GM18511 (cell line): ENCODE results near the gene POLN.

Experiments used
- ATAC-seq: cut with Tn5 transposase; IDR thresholded peaks from one replicate; pipeline ENCODE4 v1.9.1; 2021; ENCODE audit warnings: mild to moderate bottlenecking, moderate library complexity; ENCODE audit not compliant: unreplicated experiment

The POLN gene

DNA sequence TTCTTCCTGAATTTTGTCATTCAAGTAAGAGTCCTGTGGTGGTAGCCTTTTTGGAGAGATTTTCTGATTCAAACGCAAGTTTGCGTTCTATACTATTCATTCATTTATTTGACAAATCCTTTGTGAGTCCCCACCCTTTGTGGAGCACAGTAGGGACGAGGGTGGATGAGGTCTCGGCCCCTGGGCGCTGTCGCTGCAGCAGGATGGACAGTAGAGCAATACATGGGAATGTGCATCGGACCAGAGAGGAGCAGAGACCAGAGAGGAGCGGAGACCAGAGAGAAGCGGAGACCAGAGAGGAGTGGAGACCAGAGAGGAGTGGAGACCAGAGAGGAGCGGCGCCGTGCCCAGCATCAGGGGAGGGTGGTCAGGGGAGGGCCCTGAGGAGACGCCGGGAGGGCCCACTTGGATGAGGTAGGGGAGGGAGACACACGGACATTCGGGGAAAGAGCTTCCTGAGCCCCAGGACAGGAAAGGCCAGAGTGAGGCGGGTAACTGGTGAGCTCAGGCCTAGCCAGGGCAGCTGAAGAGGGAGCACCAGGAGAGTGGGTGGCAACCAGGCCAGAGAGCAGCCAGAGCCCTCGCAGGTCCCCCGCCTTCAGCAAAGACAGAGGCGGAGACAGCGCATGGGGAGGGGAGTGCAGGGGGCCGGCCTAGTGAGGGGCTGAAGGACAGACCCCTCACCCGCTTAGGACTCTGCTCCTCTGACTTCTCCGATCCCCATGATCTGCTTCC, 115.4 kb downstream of the POLN start:
- ATAC-seq = no peak

- ATAC-seq = no peak
Measured at GRCh38 chr4:2125831-2126230, 116.1 kb downstream of the POLN start.

DNA sequence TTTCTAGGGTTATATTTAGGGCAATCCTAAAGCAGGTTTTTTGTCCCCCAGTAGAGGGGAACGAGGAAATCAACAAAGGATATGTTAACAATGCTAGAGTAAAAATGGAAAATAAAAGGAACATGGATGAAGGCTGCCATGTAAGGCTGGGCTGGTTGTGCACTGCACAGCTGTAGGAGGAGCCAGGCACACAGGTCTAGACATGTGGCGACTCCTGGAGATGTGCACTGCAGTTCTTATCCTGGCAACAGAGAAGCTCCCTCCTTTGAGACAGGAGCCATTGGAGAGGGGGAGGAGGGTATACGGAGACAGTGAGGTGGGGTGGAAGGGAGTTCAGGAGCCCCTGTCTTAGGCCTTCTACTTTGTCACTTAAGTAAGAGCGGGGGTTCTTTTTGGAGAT, 116.9 kb downstream of the POLN start:
- no peak for ATAC-seq

DNA sequence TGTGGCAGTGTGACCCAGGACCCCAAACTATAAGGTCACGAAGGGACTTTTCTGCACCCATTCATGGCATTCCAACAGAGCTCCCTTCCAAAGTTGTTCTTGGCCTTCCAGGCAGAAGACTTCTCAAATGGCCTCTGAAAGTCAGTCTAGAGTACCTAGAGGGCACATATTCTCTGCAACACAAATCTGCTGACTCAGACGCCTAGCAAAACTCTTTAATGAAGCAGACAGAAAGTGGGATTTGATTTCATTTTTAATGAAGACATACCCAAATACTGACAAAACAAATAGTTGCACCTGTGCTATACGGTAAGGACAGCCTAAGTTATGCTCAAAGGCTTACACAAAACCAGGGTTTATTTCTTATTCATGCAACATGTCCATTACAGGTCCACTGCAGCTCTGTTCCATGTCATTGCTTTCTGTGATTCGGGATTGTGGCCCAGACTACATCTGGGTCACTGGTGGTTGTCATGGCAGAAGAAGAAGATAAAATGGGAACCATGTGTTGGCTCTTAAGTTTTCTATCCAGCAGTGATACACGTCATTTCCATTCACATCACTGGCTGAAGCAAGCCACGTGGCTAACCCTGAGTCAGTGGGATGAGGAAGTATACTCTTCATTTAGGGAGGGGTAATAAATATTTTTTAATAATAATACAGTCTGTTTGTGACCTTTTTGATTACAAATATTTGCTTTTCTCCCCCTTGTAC, 125.1 kb downstream of the POLN start:
- no peak for ATAC-seq

- ATAC-seq = no peak
Measured at GRCh38 chr4:2105559-2105958, 136.4 kb downstream of the POLN start.

DNA sequence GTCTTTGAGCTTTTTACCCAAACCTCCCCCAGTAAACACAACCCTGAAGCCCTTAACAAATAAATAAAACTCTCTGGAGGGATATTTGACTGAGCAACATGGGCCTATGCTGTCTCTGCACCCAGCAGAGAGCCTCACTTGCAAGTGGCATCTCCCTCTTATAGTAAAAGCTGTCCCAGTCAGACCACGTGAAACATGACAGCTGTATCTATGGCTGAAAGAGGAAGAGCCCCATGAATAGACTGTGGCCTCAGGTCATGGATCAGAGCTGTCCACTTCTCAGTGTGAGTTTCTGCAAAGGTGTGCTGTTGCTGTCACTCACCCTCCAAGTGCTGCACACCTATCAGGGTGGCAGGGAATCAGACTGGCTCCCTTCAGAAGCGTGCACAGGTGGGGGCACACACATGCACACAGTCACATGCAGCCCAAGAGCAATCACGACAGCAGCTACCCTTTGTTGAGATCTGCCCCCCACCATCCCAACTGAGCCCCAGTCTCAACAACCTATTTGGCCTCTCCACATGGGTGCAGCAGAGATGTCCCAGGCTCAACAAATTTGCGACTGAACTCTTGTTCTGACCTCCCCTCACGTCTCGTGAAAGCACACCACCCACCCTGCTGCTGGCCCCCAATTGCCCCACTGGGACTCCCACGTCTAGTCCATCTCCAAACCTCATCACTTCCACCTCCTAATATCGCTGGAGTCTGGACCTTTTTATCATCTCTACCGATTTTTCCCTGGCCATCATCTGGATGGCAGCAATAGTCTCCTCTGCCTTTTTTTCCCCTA, 137.2 kb downstream of the POLN start:
- ATAC-seq = no peak

DNA sequence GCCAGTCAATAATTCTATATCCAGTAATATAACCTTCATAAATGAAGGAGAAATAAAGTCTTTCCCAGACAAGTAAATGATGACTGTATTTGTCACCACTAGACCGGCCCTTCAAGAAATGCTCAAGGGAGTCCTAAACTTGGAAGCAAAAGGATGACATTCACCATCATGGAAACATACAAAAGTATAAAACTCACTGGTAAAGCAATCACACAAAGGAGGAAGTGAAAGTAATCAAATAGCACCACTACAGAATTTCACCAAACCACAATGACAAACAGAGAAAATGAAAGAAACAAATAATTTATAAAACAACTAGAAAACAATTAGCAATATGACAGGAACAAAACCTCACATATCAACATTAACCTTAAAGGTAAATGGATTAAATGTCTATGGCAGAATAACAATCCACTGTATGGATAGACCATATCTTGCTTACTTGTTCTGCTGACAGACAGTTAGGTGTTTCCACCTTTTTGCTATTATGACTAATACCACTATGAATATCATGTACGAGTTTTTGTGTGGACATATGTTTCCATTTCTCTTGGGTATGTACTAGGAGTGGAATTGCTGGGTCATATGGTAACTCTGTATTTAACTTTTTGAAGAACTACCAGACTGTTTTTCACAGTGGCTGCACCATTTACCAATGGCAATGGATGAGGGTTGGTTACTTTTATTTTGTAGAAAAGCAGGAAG, 137.9 kb downstream of the POLN start:
- ATAC-seq = no peak

- no peak for ATAC-seq
Measured at GRCh38 chr4:2103127-2103842, 138.6 kb downstream of the POLN start.

DNA sequence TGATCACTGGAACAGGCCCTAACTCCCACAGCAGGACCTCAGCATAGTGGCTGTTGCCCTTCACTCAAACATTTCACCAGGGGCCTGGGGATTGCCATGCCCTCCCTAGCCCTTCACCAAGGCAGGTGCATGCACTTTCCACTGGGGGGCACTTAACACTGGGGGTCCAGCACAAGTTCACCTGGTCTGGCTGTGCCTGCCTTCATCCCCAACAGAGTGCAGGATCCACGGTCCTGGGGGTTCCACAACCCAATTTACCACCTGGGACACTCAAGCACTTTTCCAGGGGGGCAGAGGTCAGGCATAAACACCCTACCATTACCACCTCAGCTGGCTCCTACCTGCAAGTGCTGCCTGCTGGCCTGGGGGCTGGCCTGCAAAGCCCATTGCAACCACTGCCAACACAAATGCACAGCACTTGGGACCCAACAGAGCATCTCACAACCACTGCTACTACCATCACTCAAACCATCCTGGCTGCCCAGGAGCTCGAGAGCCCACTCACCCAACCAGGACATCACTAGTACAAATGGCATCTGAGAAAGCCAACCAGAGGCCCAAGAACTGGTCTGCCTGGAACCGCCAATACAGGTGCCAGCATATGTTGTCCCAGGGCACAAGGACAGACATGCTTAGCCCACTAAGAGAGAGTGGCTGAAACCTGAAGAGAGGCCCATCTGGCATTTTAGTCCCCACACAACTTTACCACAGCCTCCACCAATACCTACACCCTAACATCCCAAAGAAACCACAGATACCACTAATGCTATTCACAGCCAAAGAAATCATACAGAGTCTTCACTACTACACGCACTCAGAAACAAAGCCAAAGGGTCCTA, 139.7 kb downstream of the POLN start:
- ATAC-seq = no peak

- ATAC-seq = no peak
Measured at GRCh38 chr4:2101346-2102044, 140.4 kb downstream of the POLN start.

DNA sequence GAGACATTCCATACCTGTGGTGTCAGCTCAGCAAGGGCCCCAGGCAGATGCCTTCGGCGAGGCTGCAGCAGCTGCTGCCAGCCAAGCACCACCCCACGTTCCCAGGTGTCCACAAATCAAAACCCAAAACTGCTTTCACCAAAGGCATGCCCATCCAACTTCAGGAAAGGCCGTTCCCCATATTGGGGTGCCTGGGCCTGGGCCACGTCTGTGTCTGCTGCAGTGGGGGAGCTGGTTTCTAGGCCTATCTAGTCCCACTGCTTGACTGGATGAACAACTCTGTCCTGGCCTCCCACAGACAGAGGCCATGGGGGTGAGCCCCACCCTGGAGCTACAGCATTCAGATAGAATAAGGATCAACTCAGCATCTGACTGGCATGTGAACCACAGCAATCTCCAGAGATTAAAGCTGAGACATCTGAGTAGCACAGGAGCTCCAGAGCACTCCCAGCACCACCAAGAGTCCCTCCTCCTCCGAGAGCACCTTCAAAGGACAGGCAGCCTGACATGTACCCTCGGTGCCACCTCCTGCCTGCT, 145.8 kb downstream of the POLN start:
- ATAC-seq = no peak

- ATAC-seq = no peak
Measured at GRCh38 chr4:2095236-2096072, 146.5 kb downstream of the POLN start.

DNA sequence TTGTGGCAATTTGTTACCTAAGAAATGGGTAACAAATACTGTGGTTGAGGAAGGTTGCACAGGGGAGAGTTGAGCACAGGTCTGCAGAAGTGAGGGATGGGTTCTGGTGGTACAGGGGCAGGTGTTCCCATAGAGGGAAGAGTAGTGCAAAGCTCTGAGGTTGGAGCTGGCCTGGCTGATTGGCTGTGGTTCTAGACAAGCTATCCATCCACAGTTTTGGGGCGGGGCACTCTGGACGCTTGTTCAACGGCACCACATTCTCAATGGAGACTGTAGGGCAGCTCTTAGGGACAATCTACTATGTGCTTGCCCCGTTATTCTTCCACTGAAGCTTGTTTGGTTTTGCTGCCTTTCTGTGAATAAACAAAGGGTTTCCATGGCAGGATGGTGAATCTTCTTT, 147.4 kb downstream of the POLN start:
- ATAC-seq = no peak

GRCh38 chr4:2093265-2093664, 148.7 kb downstream of the POLN start:
- no peak for ATAC-seq

- no peak for ATAC-seq
Measured at GRCh38 chr4:2092669-2093053, 149.3 kb downstream of the POLN start.

DNA sequence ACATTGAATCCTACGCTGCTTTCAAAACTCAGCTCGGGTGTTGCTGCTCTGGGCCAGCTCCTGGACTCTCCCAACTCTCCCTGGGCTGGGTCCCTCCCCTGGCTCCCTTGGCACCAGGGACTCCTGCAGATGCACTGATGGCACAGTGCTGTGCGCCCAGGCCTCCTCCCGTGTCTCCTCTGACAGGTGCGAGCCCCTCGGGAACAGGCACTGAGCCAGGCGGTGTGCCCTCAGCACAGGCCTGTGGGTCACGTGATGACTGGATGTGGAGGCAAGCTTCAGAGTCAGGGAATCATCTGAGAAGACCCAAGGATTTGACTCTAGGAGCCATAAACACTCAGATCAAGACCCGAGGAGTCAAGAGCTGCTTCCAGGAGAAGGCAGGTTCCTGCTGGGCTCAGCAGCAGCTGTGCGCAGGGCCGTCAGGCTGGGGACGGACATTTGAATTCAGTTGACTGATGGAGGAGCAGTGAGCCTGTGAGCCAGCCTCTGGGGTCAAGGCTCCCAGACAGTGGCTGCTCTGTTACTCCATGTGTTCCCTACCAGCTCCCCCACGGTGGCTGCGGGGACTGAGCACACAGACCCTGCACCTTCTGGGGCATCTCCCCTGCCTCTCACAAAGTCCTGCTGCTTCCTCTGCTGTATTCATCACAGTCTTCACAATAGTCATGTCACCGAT, 149.8 kb downstream of the POLN start:
- ATAC-seq = no peak

DNA sequence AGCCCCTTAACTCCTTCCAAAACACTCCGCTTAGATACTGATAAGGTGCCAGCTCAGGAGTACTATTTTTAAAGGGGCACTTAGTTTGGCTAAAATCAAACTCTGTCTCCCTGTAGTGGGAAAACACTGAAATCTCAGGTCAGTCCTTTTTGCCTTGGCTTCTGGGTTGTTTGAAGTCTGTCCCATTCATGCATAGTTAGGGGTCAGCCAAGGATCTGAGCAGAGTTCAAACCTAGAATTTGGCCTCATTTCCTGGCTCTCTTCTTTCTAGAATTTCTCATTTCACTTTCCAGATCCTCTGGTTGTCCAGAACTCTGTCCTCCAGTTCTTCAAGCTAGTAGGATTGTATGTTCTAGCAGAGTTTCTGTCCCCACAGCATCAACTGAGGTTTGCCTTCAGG, 151.3 kb downstream of the POLN start:
- no peak for ATAC-seq
